ENCODE data around the gene CSF1. TPM values are rescaled to one million over a fixed set of nuclear protein-coding genes. Genes with fewer than 3 reads are reported as not detected.

The CSF1 gene
- total RNA-seq, 1 donor from 2014 or later, result 0.89 TPM

DNA sequence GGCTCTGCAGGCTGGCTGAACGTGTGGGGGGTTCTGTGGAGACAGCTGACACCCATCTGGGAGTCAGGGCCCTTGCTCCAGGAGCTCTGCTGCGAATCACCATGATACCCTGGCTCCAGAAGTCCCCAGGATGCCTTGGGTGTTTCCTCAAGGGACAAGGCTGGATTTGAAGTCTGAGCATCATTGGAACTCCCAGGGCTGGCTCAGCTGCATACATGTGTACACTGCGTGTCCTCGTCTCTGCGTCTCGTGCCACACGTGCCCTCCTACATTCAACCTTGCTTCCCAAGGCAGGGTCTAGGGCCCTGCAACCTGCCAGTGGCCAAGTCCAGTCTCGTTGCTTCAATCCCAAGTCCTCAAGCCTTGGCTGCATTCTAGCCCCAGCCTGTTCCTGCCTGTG lies 11.7 kb downstream of the CSF1 start:
- TF ChIP-seq, protein P1, sequence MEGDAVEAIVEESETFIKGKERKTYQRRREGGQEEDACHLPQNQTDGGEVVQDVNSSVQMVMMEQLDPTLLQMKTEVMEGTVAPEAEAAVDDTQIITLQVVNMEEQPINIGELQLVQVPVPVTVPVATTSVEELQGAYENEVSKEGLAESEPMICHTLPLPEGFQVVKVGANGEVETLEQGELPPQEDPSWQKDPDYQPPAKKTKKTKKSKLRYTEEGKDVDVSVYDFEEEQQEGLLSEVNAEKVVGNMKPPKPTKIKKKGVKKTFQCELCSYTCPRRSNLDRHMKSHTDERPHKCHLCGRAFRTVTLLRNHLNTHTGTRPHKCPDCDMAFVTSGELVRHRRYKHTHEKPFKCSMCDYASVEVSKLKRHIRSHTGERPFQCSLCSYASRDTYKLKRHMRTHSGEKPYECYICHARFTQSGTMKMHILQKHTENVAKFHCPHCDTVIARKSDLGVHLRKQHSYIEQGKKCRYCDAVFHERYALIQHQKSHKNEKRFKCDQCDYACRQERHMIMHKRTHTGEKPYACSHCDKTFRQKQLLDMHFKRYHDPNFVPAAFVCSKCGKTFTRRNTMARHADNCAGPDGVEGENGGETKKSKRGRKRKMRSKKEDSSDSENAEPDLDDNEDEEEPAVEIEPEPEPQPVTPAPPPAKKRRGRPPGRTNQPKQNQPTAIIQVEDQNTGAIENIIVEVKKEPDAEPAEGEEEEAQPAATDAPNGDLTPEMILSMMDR (IDR thresholded peaks at IDR 0.05; ENCODE audit: unreplicated experiment), result no peak
- Mint-ChIP-seq H3K36me3 (ENCODE audit: insufficient read depth) (no peaks in the 10 kb centered on the region), H3K4me3 (ENCODE audit: low read depth) (no peak overlapping the region), H3K4me1 (ENCODE audit: low read depth) (peaks cover 7% of the 10 kb centered on the region), H3K9me3 (ENCODE audit: low read depth) (no peaks in the 10 kb centered on the region), H3K27ac (no peak overlapping the region), H3K27me3 (no peaks in the 10 kb centered on the region)
- DNase-seq (ENCODE audit: low spot score, unreplicated experiment), result no peak

DNA sequence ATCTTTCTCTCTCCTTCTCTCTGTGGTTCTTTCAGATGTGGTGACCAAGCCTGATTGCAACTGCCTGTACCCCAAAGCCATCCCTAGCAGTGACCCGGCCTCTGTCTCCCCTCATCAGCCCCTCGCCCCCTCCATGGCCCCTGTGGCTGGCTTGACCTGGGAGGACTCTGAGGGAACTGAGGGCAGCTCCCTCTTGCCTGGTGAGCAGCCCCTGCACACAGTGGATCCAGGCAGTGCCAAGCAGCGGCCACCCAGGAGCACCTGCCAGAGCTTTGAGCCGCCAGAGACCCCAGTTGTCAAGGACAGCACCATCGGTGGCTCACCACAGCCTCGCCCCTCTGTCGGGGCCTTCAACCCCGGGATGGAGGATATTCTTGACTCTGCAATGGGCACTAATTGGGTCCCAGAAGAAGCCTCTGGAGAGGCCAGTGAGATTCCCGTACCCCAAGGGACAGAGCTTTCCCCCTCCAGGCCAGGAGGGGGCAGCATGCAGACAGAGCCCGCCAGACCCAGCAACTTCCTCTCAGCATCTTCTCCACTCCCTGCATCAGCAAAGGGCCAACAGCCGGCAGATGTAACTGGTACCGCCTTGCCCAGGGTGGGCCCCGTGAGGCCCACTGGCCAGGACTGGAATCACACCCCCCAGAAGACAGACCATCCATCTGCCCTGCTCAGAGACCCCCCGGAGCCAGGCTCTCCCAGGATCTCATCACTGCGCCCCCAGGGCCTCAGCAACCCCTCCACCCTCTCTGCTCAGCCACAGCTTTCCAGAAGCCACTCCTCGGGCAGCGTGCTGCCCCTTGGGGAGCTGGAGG lies 12.7 kb downstream of the CSF1 start:
- DNase-seq (ENCODE audit: low spot score, unreplicated experiment), result no peak
- Mint-ChIP-seq H3K27ac (peak overlapping the region; percentile 84), H3K27me3 (no peaks in the 10 kb centered on the region), H3K4me1 (ENCODE audit: low read depth) (no peaks in the 10 kb centered on the region), H3K36me3 (ENCODE audit: insufficient read depth) (no peaks in the 10 kb centered on the region), H3K9me3 (ENCODE audit: low read depth) (no peaks in the 10 kb centered on the region), H3K4me3 (ENCODE audit: low read depth) (no peak overlapping the region)
- TF ChIP-seq, protein P1 (IDR thresholded peaks at IDR 0.05; ENCODE audit: unreplicated experiment), result peak; percentile 55

DNA sequence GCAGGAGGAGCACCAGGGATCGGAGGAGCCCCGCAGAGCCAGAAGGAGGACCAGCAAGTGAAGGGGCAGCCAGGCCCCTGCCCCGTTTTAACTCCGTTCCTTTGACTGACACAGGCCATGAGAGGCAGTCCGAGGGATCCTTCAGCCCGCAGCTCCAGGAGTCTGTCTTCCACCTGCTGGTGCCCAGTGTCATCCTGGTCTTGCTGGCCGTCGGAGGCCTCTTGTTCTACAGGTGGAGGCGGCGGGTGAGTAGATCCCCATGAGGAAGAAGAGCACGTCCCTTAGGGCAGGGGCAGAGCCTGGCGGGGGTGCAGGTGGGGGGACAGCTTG lies 13.3 kb downstream of the CSF1 start:
- Mint-ChIP-seq H3K9me3 (ENCODE audit: low read depth) (no peaks in the 10 kb centered on the region), H3K27me3 (no peaks in the 10 kb centered on the region), H3K4me3 (ENCODE audit: low read depth) (no peak overlapping the region), H3K36me3 (ENCODE audit: insufficient read depth) (no peaks in the 10 kb centered on the region), H3K4me1 (ENCODE audit: low read depth) (no peaks in the 10 kb centered on the region), H3K27ac (no peak overlapping the region)
- no peak for DNase-seq (ENCODE audit: low spot score, unreplicated experiment)
- TF ChIP-seq, protein P1 (IDR thresholded peaks at IDR 0.05; ENCODE audit: unreplicated experiment), result no peak

DNA sequence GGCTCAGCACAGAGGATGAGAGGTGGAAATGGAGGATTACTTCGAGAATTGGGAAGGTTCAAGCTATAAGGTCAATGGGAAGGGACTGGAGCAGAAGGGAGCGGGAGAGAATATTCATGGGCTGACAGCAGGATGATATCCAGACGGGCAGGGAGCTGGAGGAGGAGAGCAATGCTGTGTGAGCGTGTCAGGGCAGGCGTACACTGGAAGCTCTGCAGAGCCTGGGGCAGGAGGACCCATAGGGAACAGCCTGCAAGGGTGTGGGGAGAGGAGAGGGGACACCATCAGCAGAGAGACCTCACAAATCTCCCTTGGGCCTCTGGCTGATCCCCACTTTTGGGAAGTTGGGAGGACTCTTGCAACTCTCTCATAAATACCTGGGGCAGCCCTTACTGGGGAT lies 13.7 kb downstream of the CSF1 start:
- no peaks in the 10 kb centered on the region for H3K36me3 Mint-ChIP-seq (ENCODE audit: insufficient read depth)
- H3K4me3 Mint-ChIP-seq (ENCODE audit: low read depth), result no peak overlapping the region
- no peak for DNase-seq (ENCODE audit: low spot score, unreplicated experiment)
- H3K27me3 Mint-ChIP-seq, result no peaks in the 10 kb centered on the region
- TF ChIP-seq, protein P1 (IDR thresholded peaks at IDR 0.05; ENCODE audit: unreplicated experiment), result no peak
- no peaks in the 10 kb centered on the region for H3K9me3 Mint-ChIP-seq (ENCODE audit: low read depth)
- H3K27ac Mint-ChIP-seq, result no peak overlapping the region
- H3K4me1 Mint-ChIP-seq (ENCODE audit: low read depth), result peaks cover under 1% of the 10 kb centered on the region

DNA sequence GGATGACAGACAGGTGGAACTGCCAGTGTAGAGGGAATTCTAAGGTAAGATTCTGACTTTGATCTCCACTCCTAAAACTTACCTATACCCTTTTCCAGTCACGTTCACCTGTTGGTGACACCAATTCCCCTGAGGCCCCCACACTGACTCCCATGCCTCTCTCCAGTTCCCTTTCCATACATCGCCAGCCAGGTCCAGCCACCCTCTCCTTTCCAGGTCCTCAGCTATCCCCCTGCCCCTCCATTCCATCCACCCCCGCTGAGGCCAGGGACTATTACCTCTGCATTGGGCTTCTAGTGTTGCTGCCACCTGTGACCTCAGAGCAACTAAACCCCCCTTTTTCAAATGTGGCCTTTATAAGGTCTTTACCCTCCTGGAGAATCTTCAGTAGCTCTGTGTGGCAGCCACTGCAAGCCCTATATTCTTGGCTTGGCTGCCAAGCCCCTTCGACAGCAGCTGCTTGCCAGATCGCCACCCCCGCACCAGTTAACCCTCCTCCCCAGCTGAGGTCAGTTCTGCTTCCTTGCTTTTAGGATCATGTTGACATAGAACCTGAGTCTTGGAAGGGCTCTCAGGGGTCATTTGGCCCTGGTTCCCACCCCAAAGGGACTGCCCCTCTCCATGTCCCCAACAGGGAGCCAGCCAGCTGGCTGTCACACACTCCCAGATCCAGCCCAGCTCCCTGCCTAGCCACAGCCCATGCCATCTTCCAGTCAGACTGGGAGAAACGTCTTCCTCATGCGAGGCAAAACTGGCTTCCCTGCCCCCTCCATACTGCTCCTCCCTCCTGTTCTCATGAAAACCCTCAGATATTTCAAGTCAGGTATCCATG lies 14.7 kb downstream of the CSF1 start:
- Mint-ChIP-seq H3K9me3 (ENCODE audit: low read depth) (no peaks in the 10 kb centered on the region), H3K4me1 (ENCODE audit: low read depth) (peaks cover 8% of the 10 kb centered on the region), H3K36me3 (ENCODE audit: insufficient read depth) (no peaks in the 10 kb centered on the region), H3K27me3 (no peaks in the 10 kb centered on the region), H3K4me3 (ENCODE audit: low read depth) (no peak overlapping the region), H3K27ac (no peak overlapping the region)
- no peak for DNase-seq (ENCODE audit: low spot score, unreplicated experiment)
- TF ChIP-seq, protein P1 (IDR thresholded peaks at IDR 0.05; ENCODE audit: unreplicated experiment), result no peak
